NOMO-1 treated with DMSO at 0.1 percent for 48 hours (cell line): Measurements from ENCODE around the gene RETSAT.
A peak's percentile ranks its signal among the peaks of the same experiment; 100 is the strongest.

Experiments
- DNase-seq: peaks from one replicate; lab custom pipeline; 2025; ENCODE audit not compliant: unreplicated experiment; lab: John Stamatoyannopoulos, UW

Gene RETSAT

DNA sequence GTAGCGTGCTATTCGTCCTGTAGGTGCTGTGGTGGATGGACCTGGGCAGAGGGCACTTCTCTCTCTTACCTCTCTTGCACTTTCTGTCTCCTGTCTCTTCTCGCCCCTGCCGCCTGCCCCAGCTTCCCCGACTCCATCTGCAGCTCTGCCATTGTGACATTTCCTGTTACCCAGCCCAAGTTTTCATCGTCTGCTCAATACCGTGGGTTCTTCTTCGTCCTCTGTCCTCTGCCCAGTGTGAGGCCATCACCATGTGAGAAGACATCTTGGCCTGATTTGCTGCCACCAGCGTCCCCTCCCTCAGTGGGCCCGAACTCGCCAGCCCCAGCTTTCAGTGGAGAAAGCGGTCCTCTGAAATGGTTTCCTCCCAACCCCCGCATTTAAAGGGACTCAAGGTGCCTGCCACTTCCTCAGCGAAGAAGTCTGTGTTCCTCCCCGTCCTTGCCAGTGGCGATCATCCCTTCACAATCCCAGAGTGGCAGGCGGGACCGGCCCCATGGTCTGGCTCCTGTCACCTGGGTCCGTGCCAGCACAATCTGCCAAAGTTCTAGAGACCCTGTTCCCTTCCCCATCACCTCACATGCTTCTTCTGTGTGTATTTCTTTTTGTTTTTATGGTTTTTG is 44.5 kb downstream of the RETSAT start:
- peak; percentile 38 for DNase-seq

DNA sequence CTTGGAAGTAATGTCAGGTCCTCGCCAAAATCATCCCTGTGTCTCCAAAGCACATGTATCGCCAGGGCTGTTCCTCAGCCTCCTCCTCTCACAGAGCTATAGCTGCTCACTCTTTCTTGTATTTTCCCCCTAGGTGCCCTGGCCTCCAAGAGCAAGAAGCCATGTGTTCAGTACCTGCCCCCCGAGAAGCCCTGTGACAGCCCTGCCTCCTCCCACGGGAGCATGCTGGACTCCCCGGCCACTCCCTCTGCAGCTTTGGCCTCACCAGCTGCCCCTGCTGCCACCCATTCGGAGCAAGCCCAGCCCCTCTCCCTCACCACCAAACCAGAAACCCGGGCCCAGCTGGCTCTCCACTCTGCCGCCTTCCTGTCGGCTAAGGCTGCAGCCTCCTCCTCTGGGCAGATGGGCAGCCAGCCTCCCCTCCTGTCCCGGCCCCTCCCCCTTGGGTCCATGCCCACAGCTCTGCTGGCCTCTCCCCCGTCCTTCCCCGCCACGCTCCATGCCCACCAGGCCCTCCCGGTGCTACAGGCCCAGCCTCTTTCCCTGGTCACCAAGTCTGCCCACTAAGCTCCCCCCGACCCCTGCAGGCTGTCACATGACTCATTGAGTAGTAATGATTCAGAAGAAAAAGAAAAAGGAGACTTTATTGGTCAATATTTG is 45.3 kb downstream of the RETSAT start:
- peak; percentile 28 for DNase-seq

DNA sequence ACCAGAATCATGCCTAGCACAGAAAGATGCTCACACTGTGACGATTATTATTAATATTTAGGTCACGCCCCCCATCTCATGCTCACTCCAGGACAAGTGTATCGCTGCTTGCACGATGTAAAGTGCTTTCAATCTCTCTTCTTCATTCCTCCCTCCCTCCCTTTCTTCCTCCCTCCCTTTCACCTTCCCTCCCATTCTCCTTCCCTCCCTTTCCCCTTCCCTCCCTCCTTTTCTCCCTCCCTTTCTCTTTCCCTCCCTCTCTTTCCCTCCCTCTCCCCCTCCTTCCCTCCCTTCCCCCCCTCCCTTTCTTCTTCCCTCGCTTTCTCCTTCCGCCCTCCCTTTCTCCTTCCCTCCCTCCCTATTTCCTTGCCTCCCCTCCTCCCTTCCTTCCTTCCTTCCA is 46.1 kb downstream of the RETSAT start:
- no peak for DNase-seq

DNA sequence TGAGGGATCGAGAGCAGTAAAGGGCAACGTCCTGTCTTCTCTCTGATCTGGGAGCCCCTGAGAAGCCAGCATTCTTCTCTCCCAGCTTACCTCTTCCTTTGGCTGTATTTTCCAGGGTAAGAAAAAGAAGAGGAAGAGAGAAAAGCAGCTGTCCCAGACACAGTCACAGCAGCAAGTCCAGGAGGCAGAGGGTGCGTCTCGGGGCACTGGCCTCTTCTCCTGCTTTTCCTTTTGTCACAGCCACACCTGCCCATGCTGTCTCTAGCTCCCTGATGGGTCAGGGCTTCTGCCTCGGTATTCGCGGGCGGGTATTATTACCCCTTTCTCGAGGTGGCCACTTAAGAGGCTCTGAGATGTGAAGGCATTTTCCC is 46.8 kb downstream of the RETSAT start:
- DNase-seq: peak; percentile 37

DNA sequence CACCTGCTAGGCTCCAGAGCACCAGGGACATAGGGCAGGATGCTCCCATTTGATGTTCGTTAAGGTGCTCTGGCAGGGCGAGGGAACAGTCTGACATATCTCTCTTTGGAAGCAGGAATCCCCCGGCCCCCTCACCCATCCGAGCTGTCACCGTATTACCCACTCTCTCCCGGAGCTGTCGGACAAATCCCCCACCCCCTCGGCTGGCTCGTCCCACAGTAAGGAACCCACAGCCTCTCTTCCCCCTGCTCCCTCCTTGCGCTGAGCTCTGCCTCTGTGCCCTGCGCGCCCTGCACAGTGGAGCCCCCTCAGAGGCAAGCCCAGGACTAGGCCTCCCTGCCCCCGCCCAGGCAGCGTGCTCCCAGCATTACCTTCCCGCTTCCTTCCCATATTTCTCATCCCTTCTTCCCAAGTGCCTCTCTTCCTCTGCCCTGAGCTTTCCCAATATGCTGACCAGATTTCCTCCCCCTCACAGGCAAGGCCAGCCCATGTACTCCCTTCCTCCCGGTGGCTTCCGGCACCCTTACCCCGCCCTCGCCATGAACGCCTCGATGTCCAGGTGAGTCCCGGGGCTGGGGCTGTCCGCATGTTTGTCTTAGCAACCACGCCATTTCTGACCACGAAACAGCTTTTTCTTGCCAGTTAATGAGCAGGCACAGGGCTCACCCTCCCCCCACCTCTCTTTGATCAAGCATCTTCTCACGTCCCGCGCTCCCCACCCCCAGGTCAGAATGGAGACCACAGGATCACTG is 50.4 kb downstream of the RETSAT start:
- no peak for DNase-seq

DNA sequence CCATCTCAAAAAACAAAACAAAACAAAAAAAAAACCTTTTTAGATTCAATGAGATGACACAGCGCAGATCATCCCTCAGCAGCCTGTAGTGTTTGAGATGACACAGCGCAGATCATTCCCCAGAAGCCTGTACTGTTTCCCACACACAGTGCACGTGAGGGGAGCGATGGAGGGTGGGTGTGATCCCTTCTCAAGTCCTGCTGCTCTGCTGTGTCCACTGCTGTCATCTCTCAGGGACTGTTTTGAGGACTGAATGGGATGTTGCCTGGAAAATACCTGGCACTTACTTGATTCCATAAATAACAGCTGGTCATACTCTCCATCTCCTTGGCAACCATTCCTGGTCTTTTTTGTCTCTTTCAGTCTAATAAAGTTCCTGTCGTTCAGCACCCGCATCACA is 52.2 kb downstream of the RETSAT start:
- DNase-seq: no peak
